Endothelial cell of umbilical vein (primary cell): Measurements from ENCODE around the gene HOXD3. TPM values are rescaled to one million over a fixed set of nuclear protein-coding genes. Genes with fewer than 3 reads are reported as not detected.

ENCODE experiments used
- BruUV-seq: library from RNA; stranded (reverse); fragments of 400-500 nt; replicated peaks from 2 replicates; lab custom pipeline; 2021; lab: Mats Ljungman, UMichigan
- CTCF ChIA-PET: fragments of 300-600, 350-600 bp; sonication (Branson Sonifier 250); formaldehyde crosslinking; loops from one replicate; lab custom pipeline; 2021; ENCODE audit warnings: antibody characterized with exemption, inconsistent platforms; lab: Charles Lee
- POLR2A ChIA-PET: fragments of 300-600, 350-600 bp; sonication (Branson Sonifier 250); formaldehyde crosslinking; loops from one replicate; lab custom pipeline; 2021; ENCODE audit warnings: antibody characterized with exemption, inconsistent platforms; lab: Charles Lee
- DNase-seq: peaks from one replicate; pipeline ENCODE4 v3.0.0-alpha.2; 2011; ENCODE audit warnings: low read depth, low spot score
- FAIRE-seq: peaks from 2 replicates; lab custom pipeline; 2011; peaks lifted over from hg19 to GRCh38; lab: Jason Lieb, UNC
- H2AFZ ChIP-seq: 2 replicates; pipeline ENCODE4 v1.6.0; 2012; ENCODE audit warnings: low read depth, low read length, control low read depth, inconsistent platforms
- H3K27ac ChIP-seq: 2 replicates; pipeline ENCODE4 v1.5.1; 2011; ENCODE audit warnings: low read depth, mild to moderate bottlenecking, control low read depth, low read length, moderate library complexity; ENCODE audit not compliant: insufficient read depth
- H3K27me3 ChIP-seq, 2 experiments: 2 replicates each; pipeline versions ENCODE4 v1.6.0 to v1.6.1; 2011; ENCODE audit warnings: low read length in 2 of 2, mixed read lengths in 1 of 2; ENCODE audit not compliant: control insufficient read depth in 2 of 2, insufficient read depth in 2 of 2
- H3K36me3 ChIP-seq, 2 experiments: 2 replicates in 1 of 2; 3 replicates in 1 of 2; pipeline ENCODE4 v1.5.1; 2011; ENCODE audit warnings: low read length in 2 of 2, mild to moderate bottlenecking in 1 of 2, moderate library complexity in 1 of 2; ENCODE audit not compliant: control insufficient read depth in 2 of 2, insufficient read depth in 2 of 2; ENCODE audit errors: extremely low read depth in 1 of 2
- H3K4me1 ChIP-seq: 3 replicates; pipeline ENCODE4 v1.5.1; 2011; ENCODE audit warnings: mild to moderate bottlenecking, low read length; ENCODE audit not compliant: control insufficient read depth, insufficient read depth; ENCODE audit errors: extremely low read depth
- H3K4me2 ChIP-seq: 2 replicates; pipeline ENCODE4 v1.6.1; 2011; ENCODE audit warnings: low read length, control low read depth, mixed read lengths; ENCODE audit not compliant: insufficient read depth
- H3K4me3 ChIP-seq, 3 experiments: fragments of 200-600 bp in 1 of 3; sonication (generic), shearing (Covaris generic) in 1 of 3; replicated peaks in 1 of 3; 2 replicates each; pipeline ENCODE4 v1.5.1; 2011 to 2016; ENCODE audit warnings: control low read depth in 3 of 3, low read length in 3 of 3, mild to moderate bottlenecking in 2 of 3, inconsistent platforms in 1 of 3, low read depth in 1 of 3, moderate library complexity in 1 of 3; ENCODE audit not compliant: insufficient read depth in 1 of 3
- H3K79me2 ChIP-seq: 2 replicates; pipeline ENCODE4 v1.6.0; 2012; ENCODE audit warnings: low read length, inconsistent platforms; ENCODE audit not compliant: control insufficient read depth, insufficient read depth
- H3K9ac ChIP-seq: replicated peaks from 2 replicates; pipeline ENCODE3; 2011; ENCODE audit warnings: low read length, control low read depth; ENCODE audit not compliant: insufficient read depth; ENCODE audit errors: extremely low read depth
- H3K9me1 ChIP-seq: replicated peaks from 3 replicates; pipeline ENCODE4 v1.6.0; 2011; ENCODE audit warnings: mild to moderate bottlenecking, low read length; ENCODE audit not compliant: control insufficient read depth, insufficient read depth; ENCODE audit errors: extremely low read depth
- H3K9me3 ChIP-seq: replicated peaks from 2 replicates; pipeline ENCODE4 v1.5.1; 2012; ENCODE audit warnings: low read length, inconsistent platforms; ENCODE audit not compliant: control insufficient read depth, insufficient read depth
- H4K20me1 ChIP-seq: replicated peaks from 2 replicates; pipeline ENCODE3; 2011; ENCODE audit warnings: mild to moderate bottlenecking, low read length; ENCODE audit not compliant: control insufficient read depth, insufficient read depth; ENCODE audit errors: extremely low read depth
- EZH2 ChIP-seq: IDR thresholded peaks from 2 replicates; pipeline ENCODE4 v1.6.1; 2012; ENCODE audit warnings: borderline replicate concordance, low read depth, mild to moderate bottlenecking, moderate library complexity, low read length, inconsistent platforms; ENCODE audit not compliant: severe bottlenecking
- FOS ChIP-seq: IDR thresholded peaks from 2 replicates; pipeline ENCODE4 v1.6.1; 2011; ENCODE audit warnings: mild to moderate bottlenecking, low read length, moderate library complexity, borderline replicate concordance; ENCODE audit not compliant: insufficient read depth
- GATA2 ChIP-seq: IDR thresholded peaks from 2 replicates; pipeline ENCODE4 v1.7.0; 2011; ENCODE audit warnings: low read depth, mild to moderate bottlenecking, moderate library complexity, mixed read lengths, low read length; ENCODE audit not compliant: insufficient read length, insufficient read depth
- MYC ChIP-seq: IDR thresholded peaks from one replicate; pipeline ENCODE4 v1.6.1; 2011; ENCODE audit warnings: mild to moderate bottlenecking, low read depth, low read length
- POLR2A ChIP-seq: IDR thresholded peaks from 2 replicates; pipeline ENCODE4 v1.6.1; 2012; ENCODE audit warnings: low read depth, mild to moderate bottlenecking, control low read depth, low read length
- POLR2AphosphoS5 ChIP-seq: IDR thresholded peaks from 2 replicates; pipeline ENCODE4 v1.6.1; 2012; ENCODE audit warnings: low read depth, mild to moderate bottlenecking, control low read depth, low read length, moderate library complexity; ENCODE audit not compliant: insufficient read depth
- dilution Hi-C: fragments of 300-500 bp; cut with MboI; formaldehyde crosslinking; loops from one replicate; pipeline ENCODE4 v1.15.0; 2019; ENCODE audit warnings: low sequenced_read_pairs; ENCODE audit not compliant: extremely low pct_ligation_motif_present
- intact Hi-C: fragments of 100-400 bp; cut with micrococcal nuclease; formaldehyde crosslinking; loops from one replicate; pipeline ENCODE4 v1.10.0; 2022
- polyA plus RNA-seq, 4 experiments: library from polyadenylated mRNA; depleted of rRNA in 3 of 4; stranded (reverse) in 3 of 4; unstranded in 1 of 4; fragments of >200 nt; gene quantifications; 2 replicates each; pipeline versions ENCODE4 v1.2.1 to v1.2.3, GENCODE V29; 2011 to 2012; ENCODE audit warnings: missing spikeins in 1 of 4
- total RNA-seq: library from RNA; stranded (reverse); gene quantifications from 2 replicates; pipeline ENCODE4 v1.2.3, GENCODE V29; 2021
- TF ChIP-seq, protein P1 (sequence below): IDR thresholded peaks from 2 replicates; pipeline ENCODE4 v1.6.1; 2011; ENCODE audit not compliant: insufficient read depth, insufficient read length

HOXD3 gene
- total and polyA plus RNA-seq, 2 donors (not counting 3 experiments of a cell fraction or from before 2014, with no cell fraction given) = 2.9 to 20.9 TPM

- Histone ChIP-seq H3K4me3 (peak overlapping the region; percentile 73 to 91 (median 86)), H3K27me3 (no peaks in the 10 kb centered on the region), H3K36me3 (no peaks in the 10 kb centered on the region), H3K9ac (peak overlapping the region; percentile 66), H4K20me1 (no peaks in the 10 kb centered on the region), H3K9me1 (no peaks in the 10 kb centered on the region), H3K9me3 (no peaks in the 10 kb centered on the region), H3K27ac (peak overlapping the region; percentile 86), H3K4me2 (peak overlapping the region; percentile 99), H2AFZ (no peak overlapping the region), H3K79me2 (peaks cover 56% of the 10 kb centered on the region), H3K4me1 (peaks cover 54% of the 10 kb centered on the region)
- no peak for FAIRE-seq
- intact Hi-C loops = no loop called here
- TF ChIP-seq GATA2 = no peak
- no peak for DNase-seq
- POLR2A ChIA-PET = interaction anchor here (1.2 kb wide), 1 partner anchor 417 kb away, joined by 3 read pairs; no protein-coding TSS in a partner anchor
- CTCF ChIA-PET = interaction anchor here (1.8 to 6.9 kb wide), 5 partner anchors 8 to 517 kb away, joined by 8 to 227 read pairs (median 87); partner anchors contain the start of gene HOXD8
- BruUV-seq = no TSS peak
- dilution Hi-C loops = loop anchor here (25.0 kb wide), 1 partner anchor 500 kb away; no protein-coding TSS in a partner anchor
These were observed 19.9 kb upstream of the HOXD3 start for GRCh38 chr2:176137252-176137580.

DNA sequence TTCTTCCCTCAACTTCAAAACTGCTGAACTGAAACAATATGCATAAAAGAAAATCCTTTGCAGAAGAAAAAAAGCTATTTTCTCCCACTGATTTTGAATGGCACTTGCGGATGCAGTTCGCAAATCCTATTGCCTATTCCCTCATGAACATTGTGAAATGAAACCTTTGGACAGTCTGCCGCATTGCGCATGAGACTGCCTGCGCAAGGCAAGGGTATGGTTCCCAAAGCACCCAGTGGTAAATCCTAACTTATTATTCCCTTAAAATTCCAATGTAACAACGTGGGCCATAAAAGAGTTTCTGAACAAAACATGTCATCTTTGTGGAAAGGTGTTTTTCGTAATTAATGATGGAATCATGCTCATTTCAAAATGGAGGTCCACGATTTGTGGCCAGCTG is 19.2 kb upstream of the HOXD3 start:
- ChIA-PET CTCF (interaction anchor here (3.1 to 9.3 kb wide), 6 partner anchors 9 to 516 kb away, joined by 8 to 338 read pairs (median 121); partner anchors contain the start of gene HOXD8), POLR2A (interaction anchor here (1.2 kb wide), 1 partner anchor 416 kb away, joined by 3 read pairs; no protein-coding TSS in a partner anchor)
- H3K4me2 ChIP-seq = peak overlapping the region; percentile 99
- TSS peak; percentile 24 for BruUV-seq
- no peaks in the 10 kb centered on the region for H3K9me1 ChIP-seq
- no peak overlapping the region for H2AFZ ChIP-seq
- H3K9ac ChIP-seq = peak overlapping the region; percentile 66
- dilution Hi-C loops = loop anchor here (25.0 kb wide), 1 partner anchor 499 kb away; no protein-coding TSS in a partner anchor
- H4K20me1 ChIP-seq = no peaks in the 10 kb centered on the region
- no peaks in the 10 kb centered on the region for H3K9me3 ChIP-seq
- TF ChIP-seq GATA2 = no peak
- TF ChIP-seq, protein P1, sequence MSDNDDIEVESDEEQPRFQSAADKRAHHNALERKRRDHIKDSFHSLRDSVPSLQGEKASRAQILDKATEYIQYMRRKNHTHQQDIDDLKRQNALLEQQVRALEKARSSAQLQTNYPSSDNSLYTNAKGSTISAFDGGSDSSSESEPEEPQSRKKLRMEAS = no peak
- no peak for TF ChIP-seq POLR2A
- TF ChIP-seq POLR2AphosphoS5 = no peak
- TF ChIP-seq FOS = no peak
- no peak for TF ChIP-seq MYC
- no peak for TF ChIP-seq EZH2
- H3K4me1 ChIP-seq = peaks cover 52% of the 10 kb centered on the region
- H3K79me2 ChIP-seq = peaks cover 61% of the 10 kb centered on the region
- no peaks in the 10 kb centered on the region for H3K27me3 ChIP-seq
- FAIRE-seq (peak; percentile 43), DNase-seq (peak; percentile 64)
- no peaks in the 10 kb centered on the region for H3K36me3 ChIP-seq
- peak overlapping the region; percentile 73 for H3K27ac ChIP-seq
- intact Hi-C loops = loop anchor here (1.0 kb wide), 2 partner anchors 9 to 281 kb away; partner anchors contain the start of gene HOXD8
- H3K4me3 ChIP-seq = peak overlapping the region; percentile 73 to 91 (median 86)
